ENCODE data around the gene VDAC2. TPM values are rescaled to one million over a fixed set of nuclear protein-coding genes. Genes with fewer than 3 reads are reported as not detected.

VDAC2 gene
- total RNA-seq, 4 donors from 2014 or later: 111 to 196 (median 146) TPM

GRCh38 chr10:75233444-75234016 lies 22.9 kb downstream of the VDAC2 start:
- H3K27ac ChIP-seq: peak overlapping the region; percentile 83
- no peak for TF ChIP-seq EP300 (IDR thresholded peaks at IDR 0.05)
- no peak for TF ChIP-seq POLR2AphosphoS5 (IDR thresholded peaks at IDR 0.05)
- no peak for TF ChIP-seq CTCF (IDR thresholded peaks at IDR 0.05)
- no peak for TF ChIP-seq POLR2A (IDR thresholded peaks at IDR 0.05)
- peak overlapping the region; percentile 91 for H3K4me3 ChIP-seq
- H3K27me3 ChIP-seq: no peaks in the 10 kb centered on the region
- peaks cover 35% of the 10 kb centered on the region for H3K4me1 ChIP-seq
- WGBS: 65% methylated on average over 4 of the region's 14 CpGs
- peak in 1 of 2 donors; percentile 81 for DNase-seq (ENCODE audit: low spot score in 2 of 2)
- H3K9me3 ChIP-seq: no peaks in the 10 kb centered on the region
- H3K36me3 ChIP-seq: peaks cover 28% of the 10 kb centered on the region

GRCh38 chr10:75234017-75234682 lies 23.6 kb downstream of the VDAC2 start:
- TF ChIP-seq CTCF (IDR thresholded peaks at IDR 0.05) (no peak), EP300 (IDR thresholded peaks at IDR 0.05) (no peak), POLR2AphosphoS5 (IDR thresholded peaks at IDR 0.05) (no peak), POLR2A (IDR thresholded peaks at IDR 0.05) (no peak)
- H3K27ac ChIP-seq: peak overlapping the region; percentile 83
- 3% methylated on average over 26 of the region's 48 CpGs for whole genome bisulfite sequencing
- H3K36me3 ChIP-seq: peaks cover 28% of the 10 kb centered on the region
- peaks cover 38% of the 10 kb centered on the region for H3K4me1 ChIP-seq
- no peaks in the 10 kb centered on the region for H3K27me3 ChIP-seq
- no peaks in the 10 kb centered on the region for H3K9me3 ChIP-seq
- H3K4me3 ChIP-seq: peak overlapping the region; percentile 91
- peak; percentile 98 for DNase-seq (ENCODE audit: low spot score in 2 of 2)

GRCh38 chr10:75234683-75235374 lies 24.2 kb downstream of the VDAC2 start:
- WGBS: 0% methylated on average over 1 of the region's 62 CpGs

GRCh38 chr10:75235375-75236177 lies 25.0 kb downstream of the VDAC2 start, which contains the start of gene COMTD1:
Gene COMTD1, minus strand, starts transcription at chr10:75235957. Its CDS starts 29 bp downstream, at chr10:75235928.
- no peaks in the 10 kb centered on the region for H3K9me3 ChIP-seq
- peak; percentile 95 to 97 for DNase-seq (ENCODE audit: low spot score in 2 of 2)
- H3K27me3 ChIP-seq: no peaks in the 10 kb centered on the region
- H3K4me1 ChIP-seq: peaks cover 30% of the 10 kb centered on the region
- peak within 1 kb of the TSS; percentile 83 for H3K27ac ChIP-seq
- WGBS: no CpG with 5 or more reads among the region's 76 CpGs
- H3K4me3 ChIP-seq: peak within 1 kb of the TSS; percentile 91
- H3K36me3 ChIP-seq: peaks cover 23% of the 10 kb centered on the region
- TF ChIP-seq POLR2AphosphoS5 (IDR thresholded peaks at IDR 0.05) (peak in 1 of 3 donors; percentile 28), CTCF (IDR thresholded peaks at IDR 0.05) (peak; percentile 100), POLR2A (IDR thresholded peaks at IDR 0.05) (no peak)

More at GRCh38 chr10:75234683-75235374, 24.2 kb downstream of the VDAC2 start:
- peak in 1 of 2 donors; percentile 82 for DNase-seq (ENCODE audit: low spot score in 2 of 2)
- H3K36me3 ChIP-seq: peaks cover 27% of the 10 kb centered on the region
- H3K4me1 ChIP-seq: peaks cover 37% of the 10 kb centered on the region
- peak overlapping the region; percentile 83 for H3K27ac ChIP-seq
- no peaks in the 10 kb centered on the region for H3K9me3 ChIP-seq
- TF ChIP-seq CTCF (IDR thresholded peaks at IDR 0.05) (no peak), POLR2AphosphoS5 (IDR thresholded peaks at IDR 0.05) (no peak), POLR2A (IDR thresholded peaks at IDR 0.05) (no peak), EP300 (IDR thresholded peaks at IDR 0.05) (no peak)
- H3K27me3 ChIP-seq: no peaks in the 10 kb centered on the region
- H3K4me3 ChIP-seq: peak overlapping the region; percentile 91
